Smooth muscle cell of the brain vasculature (primary cell): ENCODE measurements around the gene FLOT2.
A peak's percentile ranks its signal among the peaks of the same experiment; 100 is the strongest.
"Not testable (repeated sequence)": the region's sequence is repeated elsewhere in the genome, so short reads cannot be mapped to it uniquely, and the experiment has no call there.

Experiments used
- DNase-seq: peaks from one replicate; pipeline ENCODE4 v3.0.0-alpha.2; 2012; ENCODE audit warnings: low read depth, low spot score

Gene FLOT2

DNA sequence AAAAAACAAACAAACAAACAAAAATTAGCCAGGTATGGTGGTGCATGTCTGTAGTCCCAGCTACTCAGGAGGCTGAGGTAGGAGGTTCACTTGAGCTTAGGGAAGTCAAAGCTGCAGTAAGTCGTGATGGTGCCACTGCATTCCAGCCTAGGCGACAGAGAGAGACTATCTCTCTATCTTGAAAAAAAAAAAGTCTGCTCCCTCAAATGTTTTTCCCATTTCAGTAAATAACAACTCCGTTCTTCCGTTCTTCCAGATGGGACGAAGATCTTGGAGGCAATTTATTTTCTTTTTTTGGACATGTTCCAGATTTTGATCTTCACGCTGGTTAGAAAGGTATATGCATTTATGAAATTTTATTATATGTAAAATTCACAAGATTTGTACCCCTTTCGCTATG, 23.7 kb downstream of the FLOT2 start:
- no peak for DNase-seq

GRCh38 chr17:28871056-28871579, 26.4 kb downstream of the FLOT2 start:
- no peak for DNase-seq

DNA sequence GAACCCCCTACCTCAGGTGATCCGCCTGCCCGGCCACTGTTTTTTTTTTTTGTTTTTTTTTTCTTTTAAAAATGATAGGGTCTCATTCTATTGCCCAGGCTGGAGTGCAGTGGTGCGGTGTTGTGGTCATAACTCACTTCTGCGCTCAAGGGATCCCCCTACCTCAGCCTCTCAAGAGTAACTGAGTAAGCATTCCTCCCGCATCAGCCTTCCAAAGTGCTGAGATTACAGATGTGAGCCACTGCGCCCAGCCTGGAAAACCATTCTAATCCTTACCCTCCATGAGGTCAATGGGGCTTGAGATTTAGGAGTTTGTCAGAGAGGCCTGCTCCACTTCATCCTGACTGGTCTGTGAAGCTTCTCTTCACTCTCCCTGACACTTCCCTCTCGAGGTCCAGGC, 30.3 kb downstream of the FLOT2 start:
- DNase-seq, result no peak

- no peak for DNase-seq
These were observed 31.4 kb downstream of the FLOT2 start for GRCh38 chr17:28865946-28866752.

GRCh38 chr17:28864991-28865849, 32.3 kb downstream of the FLOT2 start:
- DNase-seq, result no peak

DNA sequence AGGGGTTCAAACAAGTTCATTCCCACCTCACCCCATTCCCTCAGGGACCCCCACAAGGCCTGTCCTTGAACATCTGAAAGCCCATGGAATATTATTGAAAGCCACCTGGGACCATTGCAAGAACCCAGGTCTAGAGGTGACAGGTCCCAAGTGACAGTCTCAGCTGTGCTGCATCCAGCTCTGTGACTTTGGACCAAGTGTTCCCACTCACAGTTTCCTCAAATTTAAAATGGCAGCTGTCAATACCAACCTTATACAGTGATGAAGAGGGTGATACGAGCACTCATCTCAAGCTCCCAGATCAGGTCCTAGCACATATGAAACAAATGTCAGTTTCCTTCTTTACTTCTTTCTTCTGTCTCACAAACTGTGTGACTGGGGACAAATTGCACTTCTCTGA, 33.6 kb downstream of the FLOT2 start:
- DNase-seq, result no peak

DNA sequence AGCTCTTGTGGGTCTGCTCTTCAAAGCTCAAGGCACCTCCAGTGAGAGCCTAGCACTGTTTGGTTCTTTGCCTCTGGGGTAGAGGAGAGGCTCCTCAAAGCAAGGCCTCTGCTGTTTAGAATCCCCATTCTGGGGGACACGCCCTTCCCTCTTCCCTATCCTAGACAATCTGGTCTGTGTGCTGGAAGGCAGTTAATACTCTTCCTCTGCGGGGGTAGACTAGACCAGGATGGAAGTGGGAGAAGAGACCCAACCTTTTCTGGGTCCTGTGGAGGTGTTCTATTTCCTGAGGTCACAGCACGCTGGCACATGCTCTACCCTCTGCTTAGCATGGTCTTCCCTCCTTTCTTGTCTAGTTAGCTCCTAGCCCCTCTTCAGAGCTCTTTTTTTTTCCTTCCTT, 35.0 kb downstream of the FLOT2 start:
- DNase-seq, result no peak

DNA sequence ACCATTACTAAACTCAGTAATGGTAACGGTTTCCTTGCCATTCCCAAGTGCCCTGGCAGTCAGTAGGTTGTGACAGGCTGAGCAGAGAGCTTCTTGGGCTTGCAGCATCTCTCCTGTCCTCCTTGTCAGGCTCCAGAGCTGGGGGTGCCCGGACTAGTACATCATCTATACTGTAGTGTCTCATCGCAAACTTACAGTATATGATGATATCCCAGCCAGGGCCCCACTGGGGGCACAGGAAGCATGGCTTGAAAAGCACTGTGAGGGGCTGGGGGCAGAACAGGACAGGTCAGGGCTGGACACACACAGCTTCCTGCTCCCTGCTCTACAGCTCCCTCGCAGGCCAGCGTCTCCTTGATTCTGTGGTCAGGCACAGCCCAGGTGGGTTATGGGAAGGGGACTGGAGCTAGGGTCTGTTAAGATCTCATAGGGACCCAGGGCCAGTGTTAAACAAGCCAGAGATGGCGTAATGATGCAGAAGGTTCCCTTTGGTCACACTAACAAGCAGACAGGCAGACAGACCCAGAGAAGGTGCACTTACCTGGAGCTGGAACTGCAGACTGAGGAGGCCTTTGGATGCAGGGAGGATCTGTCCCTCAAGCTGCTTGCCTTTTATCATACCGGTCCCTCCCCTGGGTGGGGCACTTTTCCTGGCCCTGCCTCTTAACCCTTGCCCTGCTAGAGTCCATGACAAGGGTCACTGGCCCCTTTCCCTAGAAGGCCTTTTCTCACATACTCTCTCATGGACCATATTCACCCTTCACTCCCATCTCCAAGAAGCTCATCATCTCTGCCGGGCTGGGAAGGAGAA, 35.9 kb downstream of the FLOT2 start:
- no peak for DNase-seq

DNA sequence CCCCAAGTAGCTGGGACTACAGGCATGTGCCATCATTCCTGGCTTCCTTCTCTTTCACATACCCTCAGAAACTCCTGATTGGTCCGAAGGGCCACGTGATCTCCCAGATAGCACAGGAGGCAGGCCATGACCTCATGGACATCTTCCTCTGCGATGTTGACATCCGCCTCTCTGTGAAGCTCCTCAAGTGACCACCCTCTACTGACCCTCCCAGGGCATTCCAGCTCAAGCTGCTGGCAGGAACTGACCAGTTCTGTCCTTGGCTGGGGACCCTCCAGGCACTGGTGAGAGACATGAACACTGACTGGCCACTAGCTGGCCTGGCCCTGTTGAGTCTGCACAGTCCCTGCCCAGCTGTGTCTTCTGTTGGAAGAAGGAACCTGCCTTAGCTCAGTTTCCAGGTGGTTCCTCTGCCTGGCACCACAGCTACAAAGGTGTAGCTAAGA, 37.1 kb downstream of the FLOT2 start:
- no peak for DNase-seq

DNA sequence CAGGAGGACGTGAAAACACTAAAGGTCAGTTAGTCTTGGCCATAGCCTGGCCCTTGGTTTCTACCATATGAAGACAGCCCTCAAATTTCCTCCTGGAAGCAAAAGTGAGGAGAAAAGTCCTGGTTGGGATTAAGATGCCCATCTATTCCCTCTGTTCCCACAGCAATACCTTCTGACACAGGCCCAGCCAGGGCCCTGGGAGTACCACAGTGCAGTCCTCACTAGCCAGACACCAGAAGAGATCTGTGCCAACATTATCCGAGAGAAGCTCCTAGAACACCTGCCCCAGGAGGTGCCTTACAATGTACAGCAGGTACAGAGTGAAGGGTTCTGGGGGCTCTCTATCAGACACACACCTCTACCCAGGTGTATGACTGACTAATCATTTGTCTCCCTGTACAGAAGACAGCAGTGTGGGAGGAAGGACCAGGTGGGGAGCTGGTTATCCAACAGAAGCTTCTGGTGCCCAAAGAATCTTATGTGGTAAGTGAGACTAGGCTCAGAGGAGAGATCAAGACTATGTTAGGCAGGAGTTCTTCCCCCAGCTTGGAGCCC, 38.7 kb downstream of the FLOT2 start:
- no peak for DNase-seq

GRCh38 chr17:28857905-28858800, 39.4 kb downstream of the FLOT2 start:
- DNase-seq, result no peak

DNA sequence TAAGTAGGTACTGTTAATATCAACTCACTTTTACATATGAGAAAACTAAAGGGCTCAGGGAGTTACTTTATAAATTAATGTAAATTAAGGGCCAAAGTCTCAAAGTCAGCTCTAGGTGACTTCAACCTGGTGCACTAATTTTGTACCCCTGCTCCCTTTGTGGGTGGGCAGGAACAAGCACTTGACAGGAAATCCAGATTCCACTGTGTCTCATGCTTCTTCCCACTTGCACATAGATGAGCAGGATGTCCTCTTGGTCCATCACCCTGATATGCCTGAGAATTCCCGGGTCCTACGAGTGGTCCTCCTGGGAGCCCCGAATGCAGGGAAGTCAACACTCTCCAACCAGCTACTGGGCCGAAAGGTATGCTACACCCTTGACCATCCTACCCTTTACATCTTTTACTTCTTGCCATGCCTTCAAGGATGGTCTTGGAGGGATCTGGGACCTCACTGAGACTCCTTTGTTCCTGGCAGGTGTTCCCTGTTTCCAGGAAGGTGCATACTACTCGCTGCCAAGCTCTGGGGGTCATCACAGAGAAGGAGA, 41.4 kb downstream of the FLOT2 start:
- no peak for DNase-seq

DNA sequence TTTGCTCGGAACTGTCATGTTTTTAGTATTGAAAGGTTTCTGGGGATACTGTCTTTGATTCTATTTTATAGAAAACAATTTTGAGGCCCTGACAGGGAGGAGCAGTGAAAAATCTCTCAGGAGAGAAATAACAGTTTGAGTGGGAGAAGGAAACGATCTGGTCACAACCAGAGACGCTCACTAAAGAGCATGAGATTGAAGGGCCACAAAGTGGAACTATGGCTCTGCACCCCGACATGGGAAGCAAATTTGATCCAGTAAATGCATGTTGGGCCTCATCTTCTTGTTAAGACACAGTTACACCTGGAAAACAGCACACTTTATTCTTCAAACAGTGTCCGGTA, 42.2 kb downstream of the FLOT2 start:
- DNase-seq, result no peak

DNA sequence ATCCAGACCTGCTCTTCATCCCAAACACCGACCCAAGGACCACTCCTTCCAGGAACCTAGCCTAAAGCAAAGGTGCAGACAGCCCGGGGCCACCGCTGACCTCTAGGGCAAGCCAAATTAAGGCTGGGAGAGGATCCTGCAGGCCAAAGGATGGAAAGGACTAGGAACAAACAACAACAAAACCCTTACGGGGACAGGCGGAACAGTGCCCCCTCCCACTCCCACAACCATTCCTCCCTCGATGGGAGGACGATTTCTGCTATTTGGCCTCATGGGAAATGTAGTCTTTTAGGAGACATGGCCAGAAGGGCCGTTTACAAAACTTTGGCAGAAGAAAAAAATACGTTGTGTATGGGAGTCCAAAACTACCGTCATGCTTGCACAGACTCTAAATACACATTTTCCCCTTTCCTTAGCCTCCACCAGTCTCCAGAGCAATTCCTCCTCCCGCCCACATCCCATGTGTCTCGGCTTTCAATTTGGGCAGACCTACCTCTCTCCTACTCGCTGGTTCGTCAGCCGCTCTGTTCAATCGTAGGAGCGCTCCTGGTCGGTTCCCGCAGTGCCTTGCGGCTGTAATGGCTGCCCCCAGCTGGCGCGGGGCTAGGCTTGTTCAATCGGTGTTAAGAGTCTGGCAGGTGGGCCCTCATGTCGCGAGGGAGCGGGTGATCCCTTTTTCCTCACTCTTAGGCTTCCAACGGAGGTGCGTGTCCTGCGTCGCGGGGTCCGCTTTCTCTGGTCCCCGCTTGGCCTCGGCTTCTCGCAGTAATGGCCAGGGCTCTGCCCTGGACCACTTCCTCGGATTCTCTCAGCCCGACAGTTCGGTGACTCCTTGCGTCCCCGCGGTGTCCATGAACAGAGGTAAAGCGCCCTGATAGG, 42.8 kb downstream of the FLOT2 start, which contains the start of gene ERAL1:
ERAL1 (plus strand) TSS at position 560 of the 879 bp plus-strand sequence; CDS start at position 579, 19 bp downstream.
- peak; percentile 35 for DNase-seq

DNA sequence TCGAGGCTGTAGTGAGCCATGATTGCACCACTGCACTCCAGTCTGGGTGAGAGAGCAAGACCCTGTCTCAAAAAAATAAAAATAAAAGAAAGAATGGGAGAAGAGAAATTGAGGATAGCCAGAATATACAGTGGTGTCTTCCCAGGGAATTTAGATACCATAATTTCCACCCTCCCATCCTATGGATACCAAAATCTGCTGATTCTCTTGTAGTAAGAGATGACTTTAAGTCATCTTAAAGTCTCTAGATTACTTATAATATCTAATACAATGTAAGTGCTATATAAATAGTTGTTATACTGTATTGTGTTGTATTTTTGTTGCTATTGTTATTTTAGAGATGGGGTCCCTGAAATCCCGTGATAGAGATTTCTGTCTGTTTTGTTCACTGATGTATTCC, 44.2 kb downstream of the FLOT2 start:
- DNase-seq, result no peak

DNA sequence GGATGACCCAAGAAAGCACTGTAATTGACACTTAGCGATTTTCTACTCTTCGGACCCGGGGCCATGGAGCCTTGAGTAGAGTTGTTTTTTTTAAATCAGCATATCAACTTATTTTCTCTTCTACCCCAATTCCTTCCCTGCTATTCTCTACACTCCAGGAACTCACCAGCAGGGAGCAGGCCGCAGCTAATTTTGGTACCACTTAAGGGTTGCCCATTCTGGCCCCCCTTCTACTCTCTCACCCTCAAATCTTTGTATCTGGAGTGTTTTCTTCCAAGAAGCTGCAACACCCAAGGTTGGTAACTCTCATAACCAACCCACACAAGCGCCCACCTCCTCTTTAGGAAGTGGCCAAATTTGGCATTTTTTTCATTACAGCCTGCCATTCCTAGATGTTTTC, 48.3 kb downstream of the FLOT2 start:
- no peak for DNase-seq

DNA sequence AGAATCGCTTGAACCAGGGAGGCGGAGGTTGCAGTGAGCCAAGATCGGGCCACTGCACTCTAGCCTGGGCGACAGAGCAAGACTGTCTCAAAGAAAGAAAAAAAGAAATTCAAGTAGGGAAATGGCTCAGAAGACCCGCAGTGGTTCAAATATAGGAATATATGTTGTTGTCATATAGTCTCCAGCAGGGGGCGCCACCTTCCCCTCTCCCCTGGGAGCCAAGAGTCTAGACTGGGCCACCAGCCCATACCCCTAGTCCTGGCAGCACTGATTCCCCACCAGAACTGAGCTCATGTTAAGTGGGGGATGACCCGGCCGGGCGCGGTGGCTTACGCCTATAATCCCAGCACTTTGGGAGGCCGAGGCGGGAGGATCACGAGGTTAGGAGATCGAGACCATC, 48.9 kb downstream of the FLOT2 start:
- not testable (repeated sequence) for DNase-seq

GRCh38 chr17:28846699-28847098, 50.8 kb downstream of the FLOT2 start:
- not testable (repeated sequence) for DNase-seq

DNA sequence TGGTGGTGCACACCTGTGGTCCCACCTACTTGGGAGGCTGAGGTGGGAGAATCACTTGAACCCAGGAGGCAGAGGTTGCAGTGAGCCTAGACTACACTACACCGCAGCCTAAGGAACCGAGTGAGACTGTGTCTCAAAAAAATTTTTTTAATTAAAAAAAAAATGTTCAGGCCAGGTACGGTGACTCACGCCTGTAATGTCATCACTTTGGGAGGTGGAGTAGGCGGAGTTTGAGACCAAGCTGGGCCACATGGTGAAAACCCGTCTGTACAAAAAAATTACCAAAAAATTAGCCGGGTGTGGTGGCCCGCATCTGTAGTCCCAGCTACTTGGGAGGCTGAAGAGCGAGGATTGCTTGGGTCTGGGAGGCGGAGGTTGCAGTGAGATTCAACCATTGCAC, 51.3 kb downstream of the FLOT2 start:
- DNase-seq, result no peak
